GM21526 (cell line): ENCODE measurements around the gene ZMIZ1.
A peak's percentile ranks its signal among the peaks of the same experiment; 100 is the strongest.

ENCODE experiments used
- ATAC-seq: cut with Tn5 transposase; IDR thresholded peaks from one replicate; pipeline ENCODE4 v1.9.1; 2021; ENCODE audit warnings: moderate library complexity; ENCODE audit not compliant: unreplicated experiment, low FRiP score

Gene ZMIZ1

GRCh38 chr10:79130846-79131245 lies 62.1 kb downstream of the ZMIZ1 start:
- ATAC-seq, result no peak

- no peak for ATAC-seq
These were observed 63.3 kb downstream of the ZMIZ1 start for GRCh38 chr10:79131836-79132631.

DNA sequence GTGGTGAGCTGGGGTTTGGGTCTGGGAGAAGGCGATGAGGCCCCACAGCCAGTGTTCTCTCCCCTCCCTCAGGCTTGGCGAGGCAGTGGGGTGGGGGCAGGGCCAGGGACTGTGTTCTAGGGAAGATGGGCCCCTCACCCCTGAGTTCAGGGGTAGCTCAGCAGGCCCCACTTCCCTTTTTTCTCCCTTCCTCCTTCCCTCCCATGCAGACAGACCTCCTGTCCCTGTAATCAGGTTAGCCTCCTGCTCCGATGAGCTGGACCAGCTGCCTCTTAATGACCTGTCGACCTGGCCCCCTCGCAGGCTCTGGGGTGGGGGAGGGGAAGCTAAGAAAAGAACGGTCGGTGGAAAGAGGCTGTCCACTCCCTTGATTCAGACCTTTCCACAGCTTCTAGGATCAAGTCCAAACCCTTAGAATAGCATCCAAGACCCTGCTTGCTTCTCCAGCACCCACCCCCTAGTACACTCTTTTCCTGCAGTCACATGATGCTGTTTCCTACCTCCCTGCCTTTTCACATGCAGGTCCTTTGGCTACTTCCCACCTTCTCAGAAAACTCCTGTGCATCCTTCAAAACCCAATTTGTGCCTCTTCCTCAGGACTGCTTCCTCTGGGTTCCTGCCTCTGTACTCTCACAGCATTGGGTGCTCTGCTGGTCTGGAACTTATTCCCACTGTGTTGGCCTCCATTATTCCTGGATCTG lies 64.1 kb downstream of the ZMIZ1 start:
- no peak for ATAC-seq

GRCh38 chr10:79133416-79133815 lies 64.7 kb downstream of the ZMIZ1 start:
- no peak for ATAC-seq

DNA sequence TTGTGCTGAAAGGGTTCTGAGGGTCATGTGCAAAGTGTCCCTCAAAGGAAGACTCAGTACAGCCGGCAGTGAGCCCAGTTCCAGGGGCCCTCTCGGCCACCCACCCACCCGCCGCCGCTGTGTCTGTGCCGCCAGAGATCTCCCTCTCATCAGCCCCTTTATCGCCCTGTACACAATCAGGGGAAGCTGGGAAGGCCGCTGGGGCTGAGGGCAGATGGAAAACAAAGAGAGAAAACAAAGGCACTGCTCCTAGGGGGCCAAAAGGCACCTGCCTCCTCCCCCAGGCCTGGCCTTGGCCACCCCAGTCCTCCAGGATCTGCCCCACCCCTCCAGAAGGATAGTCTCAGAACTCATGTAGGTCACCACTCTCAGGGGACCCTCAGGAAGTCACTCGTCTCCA lies 67.0 kb downstream of the ZMIZ1 start:
- ATAC-seq, result no peak

DNA sequence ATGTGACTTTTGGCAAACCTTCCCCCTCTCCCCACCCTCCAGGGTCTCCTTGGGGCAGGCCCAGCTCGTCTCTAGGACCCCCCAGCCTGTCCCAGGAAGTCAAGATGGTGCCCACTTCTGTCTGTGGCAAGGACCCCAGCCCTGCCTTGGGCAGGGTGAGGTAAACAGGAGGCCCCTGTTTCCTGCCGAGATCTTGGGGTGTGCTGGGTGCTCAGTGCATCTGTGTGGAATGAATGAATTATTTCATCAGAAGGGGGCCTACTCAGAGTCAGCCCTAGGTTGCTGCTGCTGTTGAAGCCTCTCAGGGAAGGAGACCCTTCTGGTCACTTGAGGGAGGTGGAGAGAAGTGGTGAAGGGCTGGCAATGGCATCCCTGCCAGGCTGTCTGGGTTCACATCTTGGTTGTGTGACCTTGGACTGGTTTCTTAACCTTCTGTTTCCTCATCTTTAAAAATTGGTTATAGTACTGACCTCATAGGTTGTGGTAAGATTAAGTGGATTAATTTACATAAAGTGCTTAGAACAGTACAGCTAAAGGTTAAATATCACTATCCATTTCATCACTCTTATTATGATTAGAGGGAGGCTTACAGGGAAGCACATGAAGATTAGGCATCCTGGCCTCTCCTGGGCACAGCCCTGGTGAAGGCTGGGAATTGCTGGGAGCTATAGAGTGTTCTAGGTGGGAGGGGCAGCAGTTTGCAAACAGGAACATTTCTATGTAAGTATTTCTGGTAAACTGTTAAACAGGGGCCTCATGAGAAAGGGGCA lies 67.7 kb downstream of the ZMIZ1 start:
- no peak for ATAC-seq

DNA sequence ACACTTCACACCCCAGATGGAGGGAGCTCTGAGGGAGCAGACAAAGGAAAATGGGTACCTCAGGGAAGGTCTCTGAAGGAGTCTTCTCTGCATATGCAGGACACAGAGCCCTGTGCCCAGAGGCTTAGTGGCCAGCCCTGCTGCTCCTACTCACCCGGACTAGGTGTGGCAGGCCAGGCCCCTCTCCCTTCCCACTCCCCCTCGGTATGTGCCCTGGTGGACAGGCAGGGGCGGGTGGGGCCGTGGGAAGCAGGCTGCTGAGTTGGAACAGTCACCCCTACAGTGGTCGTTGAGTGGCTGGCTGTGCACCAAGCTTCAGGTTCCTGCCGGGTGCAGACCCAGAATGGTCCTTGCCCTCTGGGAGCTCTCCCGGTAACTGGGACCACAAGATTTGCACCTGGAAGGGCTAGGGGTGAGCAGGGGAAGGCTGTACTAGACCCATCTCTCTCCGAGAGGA lies 68.6 kb downstream of the ZMIZ1 start:
- ATAC-seq, result no peak

- ATAC-seq, result peak; percentile 75
These were observed 69.1 kb downstream of the ZMIZ1 start for GRCh38 chr10:79137826-79138225.

DNA sequence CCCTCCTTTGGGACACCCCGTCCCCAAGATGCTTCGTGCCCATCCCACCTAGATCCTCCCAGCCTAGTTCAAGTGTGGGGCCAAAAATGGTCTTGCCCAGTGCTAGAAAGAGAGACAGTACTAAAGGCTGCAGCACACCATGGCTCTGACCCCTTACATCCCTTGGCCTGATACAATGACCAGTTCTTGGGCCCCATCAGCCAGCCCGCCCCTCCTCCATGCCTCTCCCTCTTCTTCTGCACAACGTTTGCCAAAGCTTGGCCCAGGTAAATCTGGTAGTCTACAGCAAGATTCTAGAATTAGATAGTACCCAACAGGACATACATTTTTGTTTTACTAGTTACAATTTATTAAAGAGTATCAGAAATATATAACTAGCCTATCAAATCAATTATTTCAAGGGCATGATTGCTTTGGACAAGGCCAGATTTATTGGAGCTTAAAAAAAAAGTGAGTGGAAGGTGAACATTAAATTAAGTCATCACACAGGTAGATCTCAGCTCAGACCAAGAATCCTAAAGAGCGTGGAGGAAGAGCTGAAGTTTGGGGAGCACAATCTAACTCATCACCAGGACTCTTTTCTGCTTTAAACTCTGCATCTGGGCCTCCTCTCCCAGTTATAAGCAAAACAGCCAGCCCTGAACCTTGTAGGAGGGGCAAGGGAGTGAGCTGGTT lies 69.8 kb downstream of the ZMIZ1 start:
- no peak for ATAC-seq

DNA sequence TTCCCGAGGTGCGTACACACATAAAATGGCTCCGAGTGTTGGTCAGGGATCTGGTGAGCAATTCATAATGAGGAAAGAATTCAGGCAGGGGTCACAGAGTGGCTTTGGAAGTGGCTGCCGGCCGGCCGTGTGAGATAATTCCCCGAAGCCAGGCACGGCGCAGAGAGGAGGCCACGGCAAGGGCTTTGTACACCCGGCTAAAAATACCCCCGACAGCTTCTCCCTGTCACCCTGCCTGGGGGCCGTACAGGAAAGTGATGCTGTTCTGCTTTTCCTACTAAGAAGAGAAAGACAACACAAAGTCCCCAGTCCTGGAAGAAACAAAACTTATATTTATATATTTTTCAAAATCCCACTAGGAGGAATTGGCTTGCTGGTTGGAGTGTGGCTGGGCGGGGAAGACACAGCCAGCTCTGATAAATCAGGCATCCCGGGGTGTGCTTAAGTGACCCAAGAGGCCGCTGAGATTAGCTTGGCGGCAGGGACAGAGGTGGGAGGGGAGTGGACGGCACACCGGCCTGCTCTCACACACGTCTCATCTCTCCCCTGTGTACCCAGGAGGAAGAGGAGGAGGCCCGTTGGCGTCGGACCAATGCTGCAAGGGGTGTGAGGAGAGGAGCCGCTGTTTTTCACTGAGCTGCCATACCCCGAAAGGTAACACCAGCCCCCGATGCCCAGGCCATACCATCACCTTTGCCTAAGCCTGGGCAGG lies 70.5 kb downstream of the ZMIZ1 start:
- ATAC-seq, result no peak

GRCh38 chr10:79140085-79140793 lies 71.5 kb downstream of the ZMIZ1 start:
- no peak for ATAC-seq

- no peak for ATAC-seq
These were observed 72.1 kb downstream of the ZMIZ1 start for GRCh38 chr10:79140855-79141254.

DNA sequence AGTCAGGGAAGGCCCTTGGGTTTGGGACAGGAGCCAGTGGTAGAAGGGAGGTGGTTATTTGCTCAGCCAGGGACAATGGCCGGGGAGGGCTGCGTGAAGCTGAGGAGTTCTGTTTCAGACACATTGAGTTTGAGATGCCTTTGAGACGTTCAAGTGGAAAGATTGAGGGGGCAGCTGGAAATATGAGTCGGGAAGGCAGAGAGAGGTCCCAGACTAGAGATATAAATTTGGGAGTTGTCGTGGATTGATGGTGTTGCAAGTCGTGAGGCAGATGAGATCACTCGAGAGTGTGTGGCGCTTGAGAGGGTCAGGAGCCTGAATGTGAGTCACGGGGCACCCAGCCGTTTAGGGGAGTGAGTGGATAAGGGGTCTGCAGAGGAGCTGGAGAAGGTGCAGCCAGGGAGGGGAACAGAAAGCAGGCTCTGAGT lies 73.3 kb downstream of the ZMIZ1 start:
- no peak for ATAC-seq

GRCh38 chr10:79142522-79143309 lies 74.0 kb downstream of the ZMIZ1 start:
- no peak for ATAC-seq

DNA sequence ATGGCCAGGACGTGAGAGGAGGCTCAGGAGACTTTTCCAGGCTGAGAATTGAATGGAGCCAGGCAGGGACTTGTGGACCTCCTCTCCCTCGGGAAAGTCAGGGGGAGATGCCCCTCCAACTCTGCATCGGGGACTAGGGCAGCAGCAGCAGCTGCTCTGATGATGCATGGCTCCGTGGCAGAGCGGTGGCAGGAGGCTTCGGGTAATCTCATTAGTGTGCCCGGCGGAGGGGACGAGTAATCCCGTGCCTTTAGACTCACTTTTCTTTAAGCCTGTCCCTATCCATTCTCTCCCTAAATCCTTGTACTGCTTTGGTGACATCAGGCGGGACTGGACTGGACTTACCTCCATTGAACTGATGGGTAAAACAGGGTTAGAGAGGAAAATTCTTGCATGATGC lies 75.1 kb downstream of the ZMIZ1 start:
- no peak for ATAC-seq

DNA sequence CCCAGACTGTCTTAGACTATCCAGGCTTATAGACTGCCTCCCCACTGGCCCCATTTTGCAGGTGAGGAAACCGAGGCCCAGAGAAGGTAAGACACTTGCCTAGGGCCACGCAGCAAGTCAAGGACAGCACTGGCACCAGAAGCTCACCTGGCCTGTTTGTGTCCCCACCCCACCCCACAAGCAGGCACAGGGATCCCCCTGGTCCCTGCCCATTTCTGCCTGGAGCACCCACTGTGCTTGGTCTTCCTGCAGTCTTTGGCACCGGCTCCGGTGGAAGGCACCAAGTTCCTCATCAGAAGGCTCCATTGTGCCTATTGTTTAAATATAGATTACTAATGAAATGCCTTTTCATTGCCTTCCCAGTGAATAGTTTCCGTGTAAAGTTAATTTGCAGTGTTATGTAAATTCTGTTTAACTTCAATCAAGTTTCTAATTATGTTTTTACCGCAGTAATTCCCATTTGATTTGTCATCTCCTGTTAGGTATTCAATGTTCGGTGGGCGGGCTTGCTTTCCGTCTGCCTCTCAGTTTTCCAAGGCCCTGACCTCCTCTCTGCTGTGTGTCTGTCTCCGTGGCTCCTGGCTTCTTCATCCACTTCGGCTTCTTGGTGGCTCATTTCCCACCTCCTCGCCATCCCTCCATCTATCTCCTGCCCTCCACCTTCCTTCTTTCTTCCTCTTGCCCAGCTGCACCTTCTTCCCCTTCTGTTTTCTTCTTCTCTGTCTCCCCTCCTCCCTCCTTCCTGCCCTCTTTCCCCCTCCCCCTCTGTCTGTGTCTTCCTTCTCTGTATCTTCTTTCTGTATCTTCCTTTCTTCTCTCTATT lies 75.8 kb downstream of the ZMIZ1 start:
- no peak for ATAC-seq

- no peak for ATAC-seq
These were observed 76.4 kb downstream of the ZMIZ1 start for GRCh38 chr10:79145174-79145483.
